Upper lobe of left lung (tissue), 6 donors: ENCODE measurements around the gene CACNB4. TPM values are rescaled to one million over a fixed set of nuclear protein-coding genes. Genes with fewer than 3 reads are reported as not detected.

Experiments
- ATAC-seq, 2 donors: fragments of 200-7000 bp; cut with Tn5 transposase; one replicate each; pipeline ENCODE4 v1.9.1; 2022; ENCODE audit warnings: mild to moderate bottlenecking in 2 of 2, moderate library complexity in 2 of 2; ENCODE audit not compliant: low FRiP score in 2 of 2
- DNase-seq, 2 donors: peaks; one replicate each; pipeline ENCODE4 v3.0.0-alpha.2; 2019 to 2020
- H3K27ac ChIP-seq, 4 donors: fragments of 200-600 bp; sonication (generic); one replicate each; pipeline ENCODE4 v1.5.1; 2016 to 2019
- H3K27me3 ChIP-seq, 4 donors: fragments of 200-600 bp; sonication (generic); one replicate each; pipeline ENCODE4 v1.5.1; 2017 to 2019
- H3K36me3 ChIP-seq, 4 donors: fragments of 200-600 bp; sonication (generic); one replicate each; pipeline ENCODE4 v1.5.1; 2016 to 2019
- H3K4me1 ChIP-seq, 4 donors: fragments of 200-600 bp; sonication (generic); one replicate each; pipeline ENCODE4 v1.5.1; 2018 to 2019
- H3K4me3 ChIP-seq, 4 donors: fragments of 200-600 bp; sonication (generic); one replicate each; pipeline ENCODE4 v1.5.1; 2017 to 2019; ENCODE audit warnings: mild to moderate bottlenecking in 2 of 4, moderate library complexity in 1 of 4
- H3K9me3 ChIP-seq, 4 donors: fragments of 200-600 bp; sonication (generic); one replicate each; pipeline ENCODE4 v1.5.1; 2018 to 2019
- EP300 ChIP-seq, 4 donors: sonication (generic); formaldehyde crosslinking; IDR thresholded peaks; one replicate each; pipeline ENCODE4 v1.5.1; 2017; ENCODE audit warnings: antibody characterized with exemption in 4 of 4, control low read depth in 2 of 4
- POLR2A ChIP-seq, 4 donors: fragments of 450-650 bp; IDR thresholded peaks; one replicate each; pipeline ENCODE4 v1.5.1; 2016 to 2017; ENCODE audit warnings: antibody characterized with exemption in 4 of 4, mild to moderate bottlenecking in 2 of 4
- POLR2AphosphoS5 ChIP-seq, 2 donors: sonication (generic); formaldehyde crosslinking; IDR thresholded peaks; one replicate each; pipeline ENCODE4 v1.5.1; 2017; ENCODE audit warnings: antibody characterized with exemption in 2 of 2
- WGBS, 2 donors: methylation state at CpG; one replicate each; pipeline ENCODE4 v1.1.5; 2017 to 2018; 5-methylcytosine and 5-hydroxymethylcytosine counted together
- total RNA-seq, 6 donors: library from RNA; depleted of rRNA in 4 of 6; stranded (reverse); fragments of >200 nt in 4 of 6; gene quantifications; one replicate each; pipeline versions ENCODE4 v1.1.0 to v1.2.1, GENCODE V29; 2016 to 2021
- TF ChIP-seq, protein P1 (sequence below), 6 experiments: fragments of 450-650 bp in 4 of 6; fragments of 200-600 bp in 2 of 6; sonication (generic) in 2 of 6; IDR thresholded peaks; one replicate each; pipeline ENCODE4 v1.5.1; 2016 to 2019; ENCODE audit warnings: antibody characterized with exemption in 6 of 6
- donor health status: DM: no; HTN: no; CAD: no; lungs with moderate emphysema.
- donor health status: DM: no; HTN: yes; CAD: no; lungs with severe emphysema.

CACNB4 gene
- total RNA-seq, 6 donors from 2014 or later = 7.7 to 21.0 (median 12.8) TPM

DNA sequence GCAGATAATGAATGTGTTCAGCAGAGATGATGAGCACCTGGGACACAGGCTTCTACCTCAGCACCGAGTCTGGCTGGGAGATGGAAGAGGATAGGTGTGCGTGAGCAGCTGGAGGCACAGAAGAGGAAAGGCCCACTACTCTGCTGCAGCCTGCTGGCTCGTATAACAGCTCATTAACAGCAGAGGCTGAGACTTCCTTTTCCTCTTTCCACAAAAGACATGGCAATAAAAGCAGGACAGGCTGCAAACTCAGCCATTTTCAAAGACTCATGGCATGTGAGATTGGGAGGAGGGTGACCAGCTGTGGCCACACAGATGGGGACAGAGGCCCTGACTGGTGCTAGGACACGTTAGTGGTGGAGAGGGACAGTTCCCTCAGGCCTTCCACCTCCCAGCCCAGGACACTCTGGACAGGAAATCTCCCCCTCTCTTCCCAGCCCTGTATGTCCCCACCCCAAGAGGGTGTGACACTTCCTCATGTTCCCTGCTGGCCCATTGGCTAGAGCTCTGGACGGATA lies 60.3 kb downstream of the CACNB4 start:
- H3K9me3 ChIP-seq = no peaks in the 10 kb centered on the region
- peak in 2 of 4 donors; percentile 44 to 77 for TF ChIP-seq EP300 (IDR thresholded peaks at IDR 0.05)
- peak in 1 of 2 donors; percentile 68 for TF ChIP-seq POLR2AphosphoS5 (IDR thresholded peaks at IDR 0.05)
- no peak for TF ChIP-seq POLR2A (IDR thresholded peaks at IDR 0.05)
- peak overlapping the region in 3 of 4 donors; percentile 56 to 73 (median 73) for H3K27ac ChIP-seq
- DNase-seq = peak in 1 of 2 donors; percentile 64
- 37 to 46% methylated on average over 5 of the region's 5 CpGs for WGBS, 2 donors
- H3K4me3 ChIP-seq = no peak overlapping the region
- H3K36me3 ChIP-seq = no peaks in the 10 kb centered on the region
- no peaks in the 10 kb centered on the region for H3K27me3 ChIP-seq
- H3K4me1 ChIP-seq = peaks cover 18 to 29% (median 18%) of the 10 kb centered on the region in 4 donors
- ATAC-seq = peak; percentile 84 to 86

DNA sequence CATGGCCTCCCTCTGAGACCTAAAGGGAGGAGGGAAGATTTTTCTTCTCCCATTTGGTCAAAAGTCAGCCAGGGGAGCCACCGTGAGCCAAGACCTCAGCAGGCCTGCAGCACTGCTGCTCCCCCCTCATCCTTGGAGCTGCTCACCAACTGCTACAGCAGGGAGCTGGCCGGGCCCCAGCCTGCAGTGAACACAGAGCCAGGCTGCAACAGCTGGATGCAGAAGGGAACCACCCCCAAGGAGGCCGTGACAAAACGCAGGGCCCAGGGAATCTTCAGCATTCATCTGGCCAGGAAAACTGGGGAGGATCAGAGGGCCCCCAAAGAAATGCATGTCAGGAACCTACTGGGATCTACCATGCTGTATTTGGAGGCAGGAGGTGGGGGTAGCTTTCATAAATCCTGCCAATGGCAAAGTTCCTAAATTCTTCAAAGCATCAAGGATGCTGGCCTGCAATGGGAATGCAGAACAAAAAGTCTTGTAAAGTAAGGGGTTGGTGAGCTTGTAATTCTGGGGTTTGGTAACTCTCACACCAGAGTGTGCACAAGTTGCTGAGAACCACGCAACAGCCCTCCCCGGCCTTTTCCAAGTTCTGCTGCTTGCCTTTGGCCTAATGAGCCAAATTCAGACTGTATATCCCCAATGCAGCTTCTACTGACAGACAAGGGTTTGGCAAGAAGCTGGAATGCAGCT lies 61.0 kb downstream of the CACNB4 start:
- H3K36me3 ChIP-seq = no peaks in the 10 kb centered on the region
- 77 to 83% methylated on average over 6 of the region's 6 CpGs for WGBS, 2 donors
- H3K27me3 ChIP-seq = no peaks in the 10 kb centered on the region
- ATAC-seq (peak in 1 of 2 donors; percentile 77), DNase-seq (peak in 1 of 2 donors; percentile 85)
- no peaks in the 10 kb centered on the region for H3K9me3 ChIP-seq
- peak overlapping the region in 3 of 4 donors; percentile 56 to 73 (median 73) for H3K27ac ChIP-seq
- TF ChIP-seq, protein P1, sequence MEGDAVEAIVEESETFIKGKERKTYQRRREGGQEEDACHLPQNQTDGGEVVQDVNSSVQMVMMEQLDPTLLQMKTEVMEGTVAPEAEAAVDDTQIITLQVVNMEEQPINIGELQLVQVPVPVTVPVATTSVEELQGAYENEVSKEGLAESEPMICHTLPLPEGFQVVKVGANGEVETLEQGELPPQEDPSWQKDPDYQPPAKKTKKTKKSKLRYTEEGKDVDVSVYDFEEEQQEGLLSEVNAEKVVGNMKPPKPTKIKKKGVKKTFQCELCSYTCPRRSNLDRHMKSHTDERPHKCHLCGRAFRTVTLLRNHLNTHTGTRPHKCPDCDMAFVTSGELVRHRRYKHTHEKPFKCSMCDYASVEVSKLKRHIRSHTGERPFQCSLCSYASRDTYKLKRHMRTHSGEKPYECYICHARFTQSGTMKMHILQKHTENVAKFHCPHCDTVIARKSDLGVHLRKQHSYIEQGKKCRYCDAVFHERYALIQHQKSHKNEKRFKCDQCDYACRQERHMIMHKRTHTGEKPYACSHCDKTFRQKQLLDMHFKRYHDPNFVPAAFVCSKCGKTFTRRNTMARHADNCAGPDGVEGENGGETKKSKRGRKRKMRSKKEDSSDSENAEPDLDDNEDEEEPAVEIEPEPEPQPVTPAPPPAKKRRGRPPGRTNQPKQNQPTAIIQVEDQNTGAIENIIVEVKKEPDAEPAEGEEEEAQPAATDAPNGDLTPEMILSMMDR (IDR thresholded peaks at IDR 0.05) = no peak
- TF ChIP-seq EP300 (IDR thresholded peaks at IDR 0.05) (no peak), POLR2AphosphoS5 (IDR thresholded peaks at IDR 0.05) (no peak), POLR2A (IDR thresholded peaks at IDR 0.05) (no peak)
- H3K4me3 ChIP-seq = no peak overlapping the region
- H3K4me1 ChIP-seq = peaks cover 18 to 29% (median 18%) of the 10 kb centered on the region in 4 donors

DNA sequence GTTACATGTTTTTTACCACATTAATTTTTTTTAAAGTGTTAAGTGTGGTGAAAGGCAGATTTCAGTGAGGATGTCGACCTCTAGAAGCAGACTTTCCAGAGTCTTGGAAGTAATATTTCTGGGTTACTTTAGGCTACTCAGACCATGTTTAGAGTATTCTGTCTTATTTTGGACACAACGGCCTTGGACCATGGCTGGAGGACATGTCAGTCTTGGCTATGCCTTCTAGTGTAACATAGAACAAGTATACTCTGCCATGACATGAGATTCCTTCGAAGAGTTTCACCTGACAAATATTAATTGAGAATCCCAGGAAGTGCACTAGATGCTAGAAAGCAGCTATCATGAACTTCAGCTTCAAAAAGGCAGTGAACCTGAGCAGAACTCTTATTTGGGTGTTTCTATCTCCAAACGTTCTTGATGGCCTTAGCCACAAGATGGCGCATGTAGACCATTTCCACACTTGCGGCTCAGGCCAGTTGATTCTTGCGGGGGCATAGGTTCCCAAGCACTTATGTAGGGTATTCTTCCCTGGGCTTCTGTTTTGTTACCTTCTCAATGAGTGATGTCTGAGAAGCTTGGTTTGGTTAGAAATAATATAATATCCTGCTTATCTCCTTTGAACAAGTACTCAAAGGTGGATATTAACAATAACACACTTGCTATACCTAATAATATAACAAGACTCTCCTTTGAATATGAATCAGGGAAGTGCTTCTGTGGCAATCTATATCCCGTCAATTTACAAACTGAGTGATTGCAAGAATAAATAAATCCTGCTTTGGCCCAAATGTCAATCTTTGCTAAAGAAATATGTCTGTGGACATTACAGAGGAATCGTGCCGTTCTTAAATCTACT lies 62.0 kb downstream of the CACNB4 start:
- Histone ChIP-seq H3K36me3 (no peaks in the 10 kb centered on the region), H3K4me3 (no peak overlapping the region), H3K4me1 (peaks cover 18 to 29% (median 18%) of the 10 kb centered on the region in 4 donors), H3K9me3 (no peaks in the 10 kb centered on the region), H3K27me3 (no peaks in the 10 kb centered on the region), H3K27ac (no peak overlapping the region)
- peak in 1 of 2 donors; percentile 72 for DNase-seq
- TF ChIP-seq, protein P1 (IDR thresholded peaks at IDR 0.05) = peak; percentile 58 to 75 (median 66)
- TF ChIP-seq EP300 (IDR thresholded peaks at IDR 0.05) (no peak), POLR2A (IDR thresholded peaks at IDR 0.05) (no peak), POLR2AphosphoS5 (IDR thresholded peaks at IDR 0.05) (no peak)
- ATAC-seq = peak; percentile 73 to 88
- WGBS, 2 donors = 38 to 42% methylated on average over 10 of the region's 10 CpGs

DNA sequence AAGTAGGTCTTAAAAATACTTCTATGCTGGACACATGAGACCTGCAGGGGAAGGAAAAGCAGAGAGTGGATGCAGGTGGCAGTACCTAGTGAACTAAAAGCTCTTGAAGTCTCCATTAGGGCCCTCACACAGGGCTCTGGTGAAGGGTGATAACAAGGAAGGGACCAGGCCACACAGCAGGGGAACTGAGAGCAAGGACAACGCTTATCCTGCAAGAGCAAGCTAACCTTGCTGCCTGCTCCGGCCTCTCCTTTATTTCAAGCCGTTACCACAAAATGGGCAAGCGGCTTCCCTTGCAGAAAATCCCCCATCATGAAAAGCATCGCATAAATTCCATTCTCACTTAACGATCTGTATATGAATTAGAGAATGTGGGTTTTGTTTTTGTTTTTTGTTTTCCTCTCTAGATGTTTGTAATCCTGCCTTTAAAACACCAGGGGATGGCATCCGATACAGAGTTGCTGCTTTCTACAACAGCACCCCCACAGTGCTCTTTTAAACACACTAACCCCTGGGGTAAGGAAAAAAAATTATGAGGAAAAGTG lies 64.5 kb downstream of the CACNB4 start:
- DNase-seq (no peak), ATAC-seq (no peak)
- no peak overlapping the region for H3K4me3 ChIP-seq
- no peaks in the 10 kb centered on the region for H3K27me3 ChIP-seq
- H3K9me3 ChIP-seq = no peaks in the 10 kb centered on the region
- no peak overlapping the region for H3K27ac ChIP-seq
- no peaks in the 10 kb centered on the region for H3K36me3 ChIP-seq
- TF ChIP-seq EP300 (IDR thresholded peaks at IDR 0.05) (no peak), POLR2A (IDR thresholded peaks at IDR 0.05) (no peak), POLR2AphosphoS5 (IDR thresholded peaks at IDR 0.05) (no peak)
- TF ChIP-seq, protein P1 (IDR thresholded peaks at IDR 0.05) = no peak
- H3K4me1 ChIP-seq = peaks cover 18 to 27% (median 18%) of the 10 kb centered on the region in 4 donors
- WGBS, 2 donors = 75 to 83% methylated on average over 7 of the region's 7 CpGs
